GM18502 (cell line): ENCODE measurements around the gene HOXB6.
A peak's percentile ranks its signal among the peaks of the same experiment; 100 is the strongest.

Experiments used
- ATAC-seq: cut with Tn5 transposase; IDR thresholded peaks from one replicate; pipeline ENCODE4 v1.9.1; 2021; ENCODE audit warnings: mild to moderate bottlenecking; ENCODE audit not compliant: unreplicated experiment, poor library complexity

HOXB6 gene

DNA sequence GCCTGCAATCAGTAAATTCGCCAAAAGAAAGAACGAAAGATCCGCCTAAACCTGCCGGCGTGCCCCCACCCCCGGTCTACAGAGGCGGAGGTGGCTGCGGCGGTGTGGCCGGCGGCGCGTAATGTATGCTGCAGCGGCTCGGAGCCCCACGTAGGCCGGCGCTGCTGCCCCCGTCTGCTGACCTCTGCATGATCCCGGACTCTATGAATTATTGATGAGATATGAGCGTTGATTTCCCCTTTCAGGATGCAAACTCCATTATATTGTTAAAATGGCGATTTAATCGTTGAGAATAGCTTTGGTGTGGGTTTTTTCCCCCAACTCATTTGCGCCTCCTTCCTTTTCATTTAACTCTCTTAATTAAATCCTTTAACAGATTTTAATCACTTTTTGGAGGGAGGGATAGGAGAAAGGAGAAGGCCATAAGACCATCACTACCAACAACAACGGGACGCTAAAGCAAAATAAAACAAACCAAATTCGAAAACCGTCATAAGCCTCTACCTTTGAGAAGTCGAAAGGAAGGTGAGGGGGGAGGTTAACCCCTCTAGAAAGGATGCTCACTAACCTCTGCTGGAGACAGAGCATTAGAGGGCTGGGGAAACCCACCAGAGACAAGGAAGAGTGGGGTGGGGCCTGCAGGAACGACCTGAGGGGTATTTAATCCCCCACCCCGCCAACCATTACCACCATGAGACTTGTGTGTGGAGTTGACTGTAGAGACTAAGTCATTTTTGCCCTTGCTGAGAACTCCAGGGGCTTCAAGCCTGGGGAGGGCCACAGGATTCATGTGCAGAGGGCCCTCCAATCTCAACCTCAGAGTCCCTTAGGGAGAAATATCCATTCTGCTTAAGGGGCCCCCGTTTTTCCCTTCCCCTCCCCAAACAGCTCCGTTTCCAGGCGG is 18.2 kb downstream of the HOXB6 start:
- ATAC-seq, result no peak

DNA sequence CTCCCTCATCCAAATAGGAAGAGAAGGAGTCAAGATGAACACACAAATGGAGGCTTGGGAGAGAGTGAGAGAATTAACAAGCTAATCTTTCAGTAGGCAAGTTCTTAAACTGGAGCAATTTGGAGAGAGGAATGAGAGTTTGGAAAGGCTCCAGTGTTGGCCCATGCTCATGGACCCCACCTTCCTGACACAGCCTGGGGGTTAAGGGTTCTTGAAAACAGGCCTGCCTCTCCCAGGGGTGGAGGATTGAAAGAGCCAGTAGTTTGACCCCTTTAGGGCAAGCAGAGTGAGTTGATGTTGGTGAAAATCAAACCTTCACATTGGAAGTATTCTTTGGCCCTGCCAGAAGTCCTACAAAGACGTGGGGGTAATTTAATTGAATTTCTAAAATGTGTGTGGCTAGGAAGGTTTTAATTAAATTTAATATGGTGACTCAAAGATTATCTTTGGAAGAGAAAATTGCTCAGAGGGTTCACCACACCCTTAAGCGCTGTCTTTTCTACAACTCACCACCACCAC is 20.5 kb downstream of the HOXB6 start:
- no peak for ATAC-seq

DNA sequence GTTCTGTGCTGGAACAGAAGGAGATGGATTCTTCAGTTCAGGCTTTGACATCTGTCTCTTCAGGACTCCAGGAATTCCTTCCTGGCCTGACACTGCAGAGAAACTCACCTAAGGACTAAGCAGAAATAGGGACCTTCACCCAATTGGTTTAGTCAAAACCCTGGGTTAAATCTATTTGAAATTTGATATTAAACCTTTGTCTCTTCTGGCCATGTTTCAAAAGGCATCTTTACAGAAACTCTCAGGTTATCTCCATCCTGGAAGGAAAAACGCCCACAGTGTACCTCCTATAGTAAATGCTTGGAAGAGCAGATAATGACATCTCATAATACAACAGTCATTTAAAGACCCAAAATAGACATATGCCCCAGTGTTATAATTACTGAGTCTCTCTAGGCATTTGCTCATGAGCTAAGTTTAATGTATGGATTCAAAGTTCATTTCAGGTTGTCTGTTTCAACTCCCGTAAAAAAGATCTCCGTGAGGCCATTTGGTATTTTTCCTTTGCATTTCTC is 21.0 kb downstream of the HOXB6 start:
- no peak for ATAC-seq

- no peak for ATAC-seq
Measured at GRCh38 chr17:48582750-48583069, 22.1 kb downstream of the HOXB6 start.

GRCh38 chr17:48579760-48580554 is 24.8 kb downstream of the HOXB6 start:
- ATAC-seq, result no peak

DNA sequence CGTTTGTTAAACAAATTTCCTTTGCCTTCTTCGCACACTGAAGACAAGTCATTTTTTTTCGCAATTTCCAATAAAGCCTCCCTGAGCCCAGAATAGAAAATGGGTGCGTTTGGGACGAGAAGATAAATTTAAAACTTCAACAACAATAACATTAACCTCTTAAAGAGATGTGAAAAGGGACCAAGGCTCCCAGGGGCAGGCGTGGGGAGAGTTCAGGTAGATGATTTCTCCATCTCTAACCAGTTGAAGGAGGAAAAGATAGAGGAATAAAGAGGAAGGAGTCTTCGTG is 25.4 kb downstream of the HOXB6 start:
- no peak for ATAC-seq

- peak; percentile 36 for ATAC-seq
Measured at GRCh38 chr17:48578616-48579470, 25.9 kb downstream of the HOXB6 start.

- peak; percentile 65 for ATAC-seq
Measured at GRCh38 chr17:48577946-48578615, 26.7 kb downstream of the HOXB6 start, which contains the start of gene HOXB4. HOXB4 (minus strand) TSS chr17:48578350; CDS start chr17:48578319, 31 bp downstream.

- no peak for ATAC-seq
Measured at GRCh38 chr17:48577330-48577945, 27.3 kb downstream of the HOXB6 start.

DNA sequence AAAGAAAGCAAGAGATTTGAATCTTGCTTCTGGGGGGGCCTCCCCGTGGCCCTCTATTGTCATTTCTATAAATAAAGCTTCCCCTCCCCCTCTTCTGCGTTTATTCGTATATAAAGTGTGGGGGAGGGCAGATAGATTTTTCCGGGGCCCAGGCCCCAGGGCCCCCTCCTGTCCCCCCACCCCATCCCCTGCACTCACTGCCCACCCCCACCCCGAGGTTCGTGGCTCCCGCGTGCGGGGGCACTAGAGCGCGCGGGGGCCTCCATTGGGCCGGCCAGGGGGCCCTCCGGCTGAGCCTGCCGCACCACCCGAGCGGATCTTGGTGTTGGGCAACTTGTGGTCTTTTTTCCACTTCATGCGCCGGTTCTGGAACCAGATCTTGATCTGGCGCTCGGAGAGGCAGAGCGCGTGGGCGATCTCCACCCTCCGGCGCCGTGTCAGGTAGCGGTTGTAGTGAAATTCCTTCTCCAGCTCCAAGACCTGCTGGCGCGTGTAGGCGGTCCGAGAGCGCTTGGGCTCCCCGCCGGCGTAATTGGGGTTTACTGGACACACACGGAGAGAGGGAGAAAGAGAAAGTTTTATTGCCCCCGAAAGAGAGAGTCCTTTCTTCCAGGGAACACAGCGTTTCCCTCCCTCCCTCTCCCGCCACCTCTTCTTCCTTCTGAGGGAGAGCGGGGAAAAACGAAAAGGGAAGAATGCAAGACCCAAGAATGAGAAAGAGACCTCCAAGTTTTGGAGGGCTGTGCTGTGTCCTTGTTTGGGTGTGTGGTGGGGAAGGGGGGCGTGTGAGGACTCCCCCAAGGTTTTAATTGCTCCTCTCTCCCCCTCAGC is 28.1 kb downstream of the HOXB6 start:
- ATAC-seq, result no peak

- ATAC-seq, result no peak
Measured at GRCh38 chr17:48575673-48576478, 28.9 kb downstream of the HOXB6 start.

GRCh38 chr17:48575066-48575582 is 29.7 kb downstream of the HOXB6 start:
- no peak for ATAC-seq

DNA sequence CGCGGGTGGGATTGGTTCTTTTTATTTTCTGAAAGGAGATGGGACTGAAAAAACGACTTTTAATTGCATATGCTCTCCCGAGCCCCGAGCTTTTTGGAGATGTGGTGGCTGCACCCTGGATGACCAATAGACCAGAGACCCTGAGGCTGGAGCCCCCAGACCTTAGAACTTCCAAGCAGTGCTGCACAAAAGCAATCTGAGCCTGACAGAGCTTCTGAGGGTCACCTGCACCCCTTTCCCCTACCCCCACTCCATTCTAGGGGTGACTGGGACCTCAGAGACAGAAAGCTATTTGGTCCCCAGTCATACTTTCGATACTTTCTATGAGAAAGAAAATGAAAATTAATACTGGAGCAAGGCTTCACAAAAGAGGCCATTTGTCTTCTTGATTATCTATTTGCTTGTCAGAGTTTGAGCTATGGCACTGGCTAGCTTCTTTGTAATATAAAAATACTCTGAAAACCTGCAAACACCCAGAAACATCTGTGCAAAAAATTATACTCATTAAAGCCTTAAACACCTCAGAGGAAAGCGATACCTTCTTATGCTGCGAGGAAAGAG is 30.2 kb downstream of the HOXB6 start:
- no peak for ATAC-seq

- ATAC-seq, result no peak
Measured at GRCh38 chr17:48571826-48572417, 32.9 kb downstream of the HOXB6 start.

DNA sequence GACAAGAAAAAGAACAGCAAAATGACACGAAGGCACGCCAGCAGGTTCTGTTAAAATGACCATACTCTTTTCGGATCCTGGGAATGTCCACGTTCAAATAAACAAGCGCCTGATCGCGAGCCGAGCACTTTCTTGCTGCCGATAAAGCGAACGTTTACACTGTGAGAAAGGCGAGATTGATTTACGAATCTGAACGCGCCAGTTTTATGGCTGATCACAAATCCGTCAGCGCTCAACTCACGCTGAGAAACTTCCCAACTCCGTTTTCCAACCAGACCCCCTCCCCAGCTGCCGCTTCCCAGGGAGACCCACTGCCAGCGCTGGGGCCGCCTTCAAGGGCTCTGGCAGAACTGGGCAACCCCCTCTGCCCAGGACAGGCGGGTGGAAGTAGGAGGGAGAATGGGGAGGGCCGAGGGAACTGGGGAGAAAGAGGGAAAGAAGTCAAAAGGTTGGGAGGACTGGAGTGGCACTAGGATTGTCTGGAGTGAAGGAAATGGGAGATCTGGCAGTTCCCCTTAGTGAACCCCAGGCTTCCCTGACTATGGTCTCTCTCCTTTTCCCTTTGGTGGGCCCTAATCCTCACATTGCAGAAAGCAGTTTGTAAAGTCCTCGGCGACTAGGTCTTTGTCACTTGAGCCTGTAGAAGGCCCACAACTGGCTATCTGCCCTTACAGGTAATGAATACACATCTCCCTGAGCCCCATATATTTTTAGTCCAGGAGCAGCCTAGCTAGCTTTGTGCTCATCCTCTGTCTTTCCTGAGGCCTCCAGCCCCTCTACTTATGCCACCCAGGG is 33.6 kb downstream of the HOXB6 start:
- ATAC-seq, result no peak
